Fibroblast of mammary gland (primary cell): ENCODE data around the gene PIGX.

ENCODE experiments used
- DNase-seq: peaks from one replicate; pipeline ENCODE4 v3.0.0-alpha.2; 2010; ENCODE audit warnings: low read depth
- H3K4me3 ChIP-seq: 2 replicates; pipeline ENCODE4 v1.5.1; 2011; ENCODE audit warnings: low read depth, mild to moderate bottlenecking, low read length, moderate library complexity; ENCODE audit not compliant: control insufficient read depth
- CTCF ChIP-seq: conservative IDR thresholded peaks from 2 replicates; pipeline ENCODE4 v1.5.1; 2011; ENCODE audit warnings: low read depth, low read length, inconsistent platforms; ENCODE audit not compliant: control insufficient read depth, insufficient read depth

Gene PIGX

GRCh38 chr3:196772897-196773296, 60.7 kb downstream of the PIGX start:
- H3K4me3 ChIP-seq, result no peak overlapping the region
- no peak for DNase-seq
- TF ChIP-seq CTCF, result no peak

DNA sequence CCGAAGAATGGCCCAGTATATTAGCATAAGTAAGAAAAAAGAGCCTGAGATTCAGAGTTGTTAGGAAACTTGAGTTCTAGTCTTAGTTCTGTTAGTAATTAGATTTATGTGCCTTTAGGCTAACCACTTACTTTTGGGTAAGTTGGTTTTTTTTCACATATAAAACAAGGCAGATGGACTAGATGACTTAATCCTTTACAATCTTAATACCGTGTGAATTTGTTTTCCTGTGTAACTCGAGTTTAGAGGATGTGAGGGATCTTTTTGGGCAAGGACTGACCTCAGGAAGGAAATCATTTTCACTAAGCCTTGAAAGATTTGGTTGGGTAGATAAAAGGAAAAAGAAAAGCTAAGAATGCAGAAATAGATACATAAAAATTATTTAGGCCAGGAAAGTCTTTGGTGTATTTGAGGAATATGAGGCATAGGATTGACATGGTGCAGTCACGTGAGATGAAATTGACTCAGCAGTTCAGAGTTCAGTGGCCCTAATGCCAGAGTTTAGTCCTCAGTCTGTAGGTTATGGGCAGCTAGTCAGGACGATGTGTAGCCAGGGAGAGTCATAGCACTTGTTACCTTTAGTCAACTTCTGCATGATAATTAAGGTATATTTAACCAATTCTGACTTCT, 62.1 kb downstream of the PIGX start:
- no peak overlapping the region for H3K4me3 ChIP-seq
- DNase-seq, result peak; percentile 74
- TF ChIP-seq CTCF, result no peak

- peak; percentile 81 for DNase-seq
- no peak overlapping the region for H3K4me3 ChIP-seq
- TF ChIP-seq CTCF, result no peak
These were observed 62.8 kb downstream of the PIGX start for GRCh38 chr3:196774848-196775422.

GRCh38 chr3:196775938-196776337, 63.8 kb downstream of the PIGX start:
- no peak for DNase-seq
- TF ChIP-seq CTCF, result no peak

DNA sequence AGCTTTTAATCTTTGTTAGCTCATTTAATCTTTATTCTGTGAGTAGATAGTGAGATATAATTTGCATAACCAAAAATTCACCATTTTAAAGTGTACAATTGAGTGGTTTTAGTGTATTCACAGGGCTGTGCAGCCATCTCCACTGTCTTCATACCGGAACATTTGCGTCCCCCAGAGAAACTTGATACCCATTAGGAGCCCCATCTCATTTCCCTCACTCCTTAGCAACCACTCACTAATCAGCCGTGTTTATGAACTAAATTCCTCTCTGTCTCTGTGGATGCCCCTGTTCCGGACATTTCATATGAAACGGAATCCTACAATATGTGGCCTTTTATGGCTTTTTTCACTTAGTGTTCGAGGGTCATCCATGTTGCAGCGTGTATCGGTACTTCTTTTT, 65.7 kb downstream of the PIGX start:
- no peak overlapping the region for H3K4me3 ChIP-seq
- no peak for DNase-seq
- no peak for TF ChIP-seq CTCF

More at GRCh38 chr3:196775938-196776337, 63.8 kb downstream of the PIGX start:
- no peak overlapping the region for H3K4me3 ChIP-seq

- peak; percentile 79 for DNase-seq
These were observed 66.6 kb downstream of the PIGX start for GRCh38 chr3:196778755-196779154.

More at GRCh38 chr3:196778755-196779154, 66.6 kb downstream of the PIGX start:
- H3K4me3 ChIP-seq, result no peak overlapping the region
- TF ChIP-seq CTCF, result no peak
